Activated T-helper 17 cell treated with anti-CD3 and anti-CD28 coated beads, Interleukin-2, amount 50 U/mL, for 72 hours (primary cell): ENCODE measurements around the gene LRCH3. TPM values are rescaled to one million over a fixed set of nuclear protein-coding genes. Genes with fewer than 3 reads are reported as not detected.
"Not testable (repeated sequence)": the region's sequence is repeated elsewhere in the genome, so short reads cannot be mapped to it uniquely, and the experiment has no call there.

Source experiments
- ATAC-seq: fragments of 150-1000 bp; cut with Tn5 transposase; replicated peaks from 2 replicates; pipeline ENCODE4 v1.10.0; 2021; ENCODE audit warnings: mild to moderate bottlenecking, moderate library complexity
- H3K27ac Mint-ChIP-seq: one replicate; pipeline ENCODE4 v1.8.0; 2022; ENCODE audit warnings: mixed read lengths
- H3K27me3 Mint-ChIP-seq: one replicate; pipeline ENCODE4 v1.8.0; 2022; ENCODE audit warnings: mixed read lengths
- H3K36me3 Mint-ChIP-seq: one replicate; pipeline ENCODE4 v1.8.0; 2022; ENCODE audit warnings: low read depth, mild to moderate bottlenecking, mixed read lengths
- H3K4me1 Mint-ChIP-seq: one replicate; pipeline ENCODE4 v1.8.0; 2022; ENCODE audit warnings: mixed read lengths
- H3K4me3 Mint-ChIP-seq: one replicate; pipeline ENCODE4 v1.8.0; 2022; ENCODE audit warnings: mild to moderate bottlenecking, mixed read lengths
- H3K9me3 Mint-ChIP-seq: one replicate; pipeline ENCODE4 v1.8.0; 2022; ENCODE audit warnings: mixed read lengths
- total RNA-seq, 2 donors: library from RNA; stranded (reverse); gene quantifications; one replicate each; pipeline ENCODE4 v1.2.3, GENCODE V29; 2022

LRCH3 gene
- total RNA-seq, 2 donors from 2014 or later = 59.2 to 62.8 TPM

DNA sequence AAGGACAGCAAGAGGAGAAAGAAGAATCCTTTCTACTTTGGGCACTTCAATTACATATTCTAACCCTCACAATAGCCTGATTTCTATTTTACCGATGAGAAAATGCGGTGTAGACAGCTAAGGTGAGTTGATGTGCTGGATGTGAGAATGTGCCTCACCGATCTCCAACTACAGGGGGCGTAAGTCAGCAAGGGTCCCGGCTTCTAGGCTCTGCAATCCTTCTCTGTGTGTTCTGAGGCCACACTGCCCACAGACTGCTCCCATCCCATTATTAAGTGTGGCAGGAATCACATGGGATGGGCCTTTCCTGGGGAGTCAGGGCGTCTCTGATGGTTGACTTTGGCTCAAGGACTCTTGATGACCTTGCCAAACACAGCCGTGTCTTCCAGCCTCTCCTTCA lies 135.4 kb downstream of the LRCH3 start:
- Mint-ChIP-seq H3K27me3 (no peaks in the 10 kb centered on the region), H3K4me1 (peaks cover 5% of the 10 kb centered on the region), H3K4me3 (no peak overlapping the region), H3K36me3 (peaks cover 73% of the 10 kb centered on the region), H3K9me3 (no peaks in the 10 kb centered on the region), H3K27ac (no peak overlapping the region)
- ATAC-seq = peak; percentile 35

DNA sequence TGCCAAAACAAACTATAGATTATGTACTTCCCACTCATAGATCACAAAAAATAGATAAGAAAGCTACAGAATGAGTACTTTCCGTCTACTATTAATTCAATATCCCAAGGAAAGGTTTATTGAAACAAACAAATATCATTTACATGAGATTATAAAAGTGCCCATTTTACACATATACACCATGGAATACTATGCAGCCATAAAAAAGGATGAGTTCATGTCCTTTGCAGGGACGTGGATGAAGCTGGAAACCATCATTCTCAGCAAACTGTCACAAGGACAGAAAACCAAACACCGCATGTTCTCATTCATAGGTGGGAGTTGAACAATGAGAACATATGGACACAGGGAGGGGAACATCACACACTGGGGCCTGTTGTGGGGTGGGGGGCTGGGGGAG lies 136.5 kb downstream of the LRCH3 start:
- peak overlapping the region; percentile 30 for H3K27ac Mint-ChIP-seq
- peaks cover 67% of the 10 kb centered on the region for H3K36me3 Mint-ChIP-seq
- H3K4me3 Mint-ChIP-seq, H3K9me3 Mint-ChIP-seq, H3K4me1 Mint-ChIP-seq, ATAC-seq, H3K27me3 Mint-ChIP-seq: not testable (repeated sequence)

DNA sequence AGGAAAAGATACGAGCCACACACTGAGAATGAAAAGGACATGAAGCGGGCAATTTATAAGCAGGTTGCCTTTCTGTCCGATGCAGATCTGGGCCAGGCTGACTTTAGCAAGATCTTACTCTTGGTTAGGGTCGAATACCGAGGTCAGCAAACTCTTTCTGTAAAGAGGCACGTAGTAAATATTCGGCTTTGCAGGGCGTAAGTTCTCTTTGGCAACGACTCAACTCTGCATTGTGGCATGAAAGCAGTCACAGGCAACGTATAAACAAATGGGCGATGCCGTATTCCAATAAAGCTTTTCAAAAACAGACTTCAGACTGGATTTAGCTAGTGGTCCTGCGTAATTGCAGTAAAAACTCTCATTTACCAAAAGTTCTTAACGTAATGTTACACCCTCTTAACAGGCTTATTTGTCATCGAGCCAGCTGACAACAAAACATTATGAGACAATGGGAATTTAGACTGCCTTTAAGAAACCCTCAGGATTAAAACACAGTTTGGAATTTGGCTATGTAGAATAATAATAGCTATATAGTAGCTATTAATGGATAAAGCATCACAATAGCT lies 145.8 kb downstream of the LRCH3 start:
- H3K4me1 Mint-ChIP-seq = no peaks in the 10 kb centered on the region
- H3K36me3 Mint-ChIP-seq = peaks cover 5% of the 10 kb centered on the region
- H3K9me3 Mint-ChIP-seq = no peaks in the 10 kb centered on the region
- ATAC-seq = no peak
- H3K27ac Mint-ChIP-seq = no peak overlapping the region
- no peak overlapping the region for H3K4me3 Mint-ChIP-seq
- H3K27me3 Mint-ChIP-seq = no peaks in the 10 kb centered on the region

Other genes starting within 250 kb of the LRCH3 start
- gene BDH1, start 235.3 kb upstream of the LRCH3 start, total RNA-seq = 10 to 100 TPM; 82.3 to 89.2 TPM
- 10 to 100 TPM; 33.8 to 34.0 TPM for gene RUBCN, start 54.4 kb upstream of the LRCH3 start, total RNA-seq
- gene FYTTD1, start 41.4 kb upstream of the LRCH3 start, total RNA-seq = 10 to 100 TPM; 14.5 to 23.7 TPM
- 1,000 to 10,000 TPM; 1,422 to 1,820 TPM for gene RPL35A, start 158.9 kb downstream of the LRCH3 start, total RNA-seq
- gene LMLN, start 169.0 kb downstream of the LRCH3 start, total RNA-seq = 1 to 10 TPM; 3.8 to 4.6 TPM